SK-N-SH (cell line): ENCODE results near the gene COPS3.

ENCODE experiments used
- CHD2 ChIP-seq: fragments of 150-350 bp; IDR thresholded peaks from 2 replicates; pipeline ENCODE4 v1.6.1; 2018; ENCODE audit warnings: low read length; ENCODE audit not compliant: partially characterized antibody
- EP300 ChIP-seq, 2 experiments: IDR thresholded peaks; 2 replicates each; pipeline versions ENCODE4 v1.4.0 to v1.6.1; 2012; ENCODE audit warnings: borderline replicate concordance in 1 of 2, low read depth in 1 of 2, low read length in 1 of 2
- MXI1 ChIP-seq: IDR thresholded peaks from 2 replicates; pipeline ENCODE4 v1.6.1; 2012; ENCODE audit warnings: mild to moderate bottlenecking, low read depth, low read length, improper control_type of control experiment
- POLR2AphosphoS5 ChIP-seq: IDR thresholded peaks from 2 replicates; pipeline ENCODE4 v1.6.1; 2012; ENCODE audit warnings: low read depth, low read length
- RAD21 ChIP-seq: IDR thresholded peaks from 2 replicates; pipeline ENCODE4 v1.6.1; 2012; ENCODE audit warnings: mild to moderate bottlenecking, low read length
- TCF12 ChIP-seq: IDR thresholded peaks from 2 replicates; pipeline ENCODE4 v1.4.0; 2012
- TEAD4 ChIP-seq: IDR thresholded peaks from 2 replicates; pipeline ENCODE4 v1.4.0; 2012; ENCODE audit warnings: mild to moderate bottlenecking, borderline replicate concordance; ENCODE audit not compliant: insufficient read depth
- YY1 ChIP-seq: IDR thresholded peaks from 2 replicates; pipeline ENCODE4 v1.4.0; 2012; ENCODE audit warnings: low read depth, mild to moderate bottlenecking
- TF ChIP-seq, protein P1 (sequence below): IDR thresholded peaks from 2 replicates; pipeline ENCODE4 v1.6.1; 2012; ENCODE audit warnings: mild to moderate bottlenecking, low read depth, low read length, moderate library complexity
- TF ChIP-seq, protein P2 (sequence below): fragments of 200-600 bp; sonication (generic); IDR thresholded peaks from 2 replicates; pipeline ENCODE4 v1.6.1; 2017; ENCODE audit warnings: antibody characterized with exemption, mild to moderate bottlenecking, moderate library complexity
- TF ChIP-seq, protein P3 (sequence below): IDR thresholded peaks from 2 replicates; pipeline ENCODE4 v1.4.0; 2012; ENCODE audit warnings: low read depth, borderline replicate concordance

- TF ChIP-seq, protein P1, sequence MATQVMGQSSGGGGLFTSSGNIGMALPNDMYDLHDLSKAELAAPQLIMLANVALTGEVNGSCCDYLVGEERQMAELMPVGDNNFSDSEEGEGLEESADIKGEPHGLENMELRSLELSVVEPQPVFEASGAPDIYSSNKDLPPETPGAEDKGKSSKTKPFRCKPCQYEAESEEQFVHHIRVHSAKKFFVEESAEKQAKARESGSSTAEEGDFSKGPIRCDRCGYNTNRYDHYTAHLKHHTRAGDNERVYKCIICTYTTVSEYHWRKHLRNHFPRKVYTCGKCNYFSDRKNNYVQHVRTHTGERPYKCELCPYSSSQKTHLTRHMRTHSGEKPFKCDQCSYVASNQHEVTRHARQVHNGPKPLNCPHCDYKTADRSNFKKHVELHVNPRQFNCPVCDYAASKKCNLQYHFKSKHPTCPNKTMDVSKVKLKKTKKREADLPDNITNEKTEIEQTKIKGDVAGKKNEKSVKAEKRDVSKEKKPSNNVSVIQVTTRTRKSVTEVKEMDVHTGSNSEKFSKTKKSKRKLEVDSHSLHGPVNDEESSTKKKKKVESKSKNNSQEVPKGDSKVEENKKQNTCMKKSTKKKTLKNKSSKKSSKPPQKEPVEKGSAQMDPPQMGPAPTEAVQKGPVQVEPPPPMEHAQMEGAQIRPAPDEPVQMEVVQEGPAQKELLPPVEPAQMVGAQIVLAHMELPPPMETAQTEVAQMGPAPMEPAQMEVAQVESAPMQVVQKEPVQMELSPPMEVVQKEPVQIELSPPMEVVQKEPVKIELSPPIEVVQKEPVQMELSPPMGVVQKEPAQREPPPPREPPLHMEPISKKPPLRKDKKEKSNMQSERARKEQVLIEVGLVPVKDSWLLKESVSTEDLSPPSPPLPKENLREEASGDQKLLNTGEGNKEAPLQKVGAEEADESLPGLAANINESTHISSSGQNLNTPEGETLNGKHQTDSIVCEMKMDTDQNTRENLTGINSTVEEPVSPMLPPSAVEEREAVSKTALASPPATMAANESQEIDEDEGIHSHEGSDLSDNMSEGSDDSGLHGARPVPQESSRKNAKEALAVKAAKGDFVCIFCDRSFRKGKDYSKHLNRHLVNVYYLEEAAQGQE: no peak
- TF ChIP-seq, protein P2, sequence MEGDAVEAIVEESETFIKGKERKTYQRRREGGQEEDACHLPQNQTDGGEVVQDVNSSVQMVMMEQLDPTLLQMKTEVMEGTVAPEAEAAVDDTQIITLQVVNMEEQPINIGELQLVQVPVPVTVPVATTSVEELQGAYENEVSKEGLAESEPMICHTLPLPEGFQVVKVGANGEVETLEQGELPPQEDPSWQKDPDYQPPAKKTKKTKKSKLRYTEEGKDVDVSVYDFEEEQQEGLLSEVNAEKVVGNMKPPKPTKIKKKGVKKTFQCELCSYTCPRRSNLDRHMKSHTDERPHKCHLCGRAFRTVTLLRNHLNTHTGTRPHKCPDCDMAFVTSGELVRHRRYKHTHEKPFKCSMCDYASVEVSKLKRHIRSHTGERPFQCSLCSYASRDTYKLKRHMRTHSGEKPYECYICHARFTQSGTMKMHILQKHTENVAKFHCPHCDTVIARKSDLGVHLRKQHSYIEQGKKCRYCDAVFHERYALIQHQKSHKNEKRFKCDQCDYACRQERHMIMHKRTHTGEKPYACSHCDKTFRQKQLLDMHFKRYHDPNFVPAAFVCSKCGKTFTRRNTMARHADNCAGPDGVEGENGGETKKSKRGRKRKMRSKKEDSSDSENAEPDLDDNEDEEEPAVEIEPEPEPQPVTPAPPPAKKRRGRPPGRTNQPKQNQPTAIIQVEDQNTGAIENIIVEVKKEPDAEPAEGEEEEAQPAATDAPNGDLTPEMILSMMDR: no peak
- TF ChIP-seq, protein P3, sequence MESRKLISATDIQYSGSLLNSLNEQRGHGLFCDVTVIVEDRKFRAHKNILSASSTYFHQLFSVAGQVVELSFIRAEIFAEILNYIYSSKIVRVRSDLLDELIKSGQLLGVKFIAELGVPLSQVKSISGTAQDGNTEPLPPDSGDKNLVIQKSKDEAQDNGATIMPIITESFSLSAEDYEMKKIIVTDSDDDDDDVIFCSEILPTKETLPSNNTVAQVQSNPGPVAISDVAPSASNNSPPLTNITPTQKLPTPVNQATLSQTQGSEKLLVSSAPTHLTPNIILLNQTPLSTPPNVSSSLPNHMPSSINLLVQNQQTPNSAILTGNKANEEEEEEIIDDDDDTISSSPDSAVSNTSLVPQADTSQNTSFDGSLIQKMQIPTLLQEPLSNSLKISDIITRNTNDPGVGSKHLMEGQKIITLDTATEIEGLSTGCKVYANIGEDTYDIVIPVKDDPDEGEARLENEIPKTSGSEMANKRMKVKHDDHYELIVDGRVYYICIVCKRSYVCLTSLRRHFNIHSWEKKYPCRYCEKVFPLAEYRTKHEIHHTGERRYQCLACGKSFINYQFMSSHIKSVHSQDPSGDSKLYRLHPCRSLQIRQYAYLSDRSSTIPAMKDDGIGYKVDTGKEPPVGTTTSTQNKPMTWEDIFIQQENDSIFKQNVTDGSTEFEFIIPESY: no peak
- TF ChIP-seq POLR2AphosphoS5: no peak
- no peak for TF ChIP-seq YY1
- no peak for TF ChIP-seq TEAD4
- no peak for TF ChIP-seq EP300 (IDR thresholded peaks at IDR 0.05; ENCODE audit: borderline replicate concordance in 1 of 2, low read depth in 1 of 2, low read length in 1 of 2)
- TF ChIP-seq TCF12: no peak
- TF ChIP-seq MXI1: no peak
- no peak for TF ChIP-seq CHD2
- no peak for TF ChIP-seq RAD21
These were observed 4.9 kb upstream of the COPS3 start for GRCh38 chr17:17285951-17286350.
